Panc1 (cell line): ENCODE results near the gene MYADML2. TPM values are rescaled to one million over a fixed set of nuclear protein-coding genes. Genes with fewer than 3 reads are reported as not detected.

Source experiments
- ATAC-seq: fragments of 200-7000 bp; cut with Tn5 transposase; 2 replicates; pipeline ENCODE4 v1.9.1; 2020; ENCODE audit warnings: mild to moderate bottlenecking, moderate library complexity
- BruUV-seq: library from RNA; stranded (reverse); fragments of 400-500 nt; replicated peaks from 2 replicates; lab custom pipeline; 2021; lab: Mats Ljungman, UMichigan
- CTCF ChIA-PET: fragments of 300-600 bp; sonication (Branson Sonifier 250); formaldehyde crosslinking; loops from one replicate; lab custom pipeline; 2022; ENCODE audit warnings: antibody characterized with exemption; lab: Charles Lee
- POLR2A ChIA-PET: fragments of 300-600 bp; sonication (Branson Sonifier 250); formaldehyde crosslinking; loops from one replicate; lab custom pipeline; 2022; ENCODE audit warnings: antibody characterized with exemption; lab: Charles Lee
- DNase-seq: peaks from one replicate; pipeline ENCODE4 v3.0.0-alpha.2; 2010; ENCODE audit warnings: low read depth, low spot score
- H3K27ac ChIP-seq: 2 replicates; pipeline ENCODE4 v1.5.1; 2011; ENCODE audit warnings: mild to moderate bottlenecking, low read length, inconsistent platforms
- H3K27me3 ChIP-seq: fragments of 200-500 bp; sonication (Bioruptor generic); 2 replicates; pipeline ENCODE4 v1.6.0; 2014; ENCODE audit warnings: low read length, inconsistent platforms; ENCODE audit not compliant: control insufficient read depth, insufficient read depth
- H3K36me3 ChIP-seq: fragments of 200-500 bp; sonication (Bioruptor generic); 2 replicates; pipeline ENCODE4 v1.5.1; 2014; ENCODE audit warnings: inconsistent platforms, mild to moderate bottlenecking, low read length, moderate library complexity; ENCODE audit not compliant: control insufficient read depth, insufficient read depth
- H3K4me1 ChIP-seq: 2 replicates; pipeline ENCODE4 v1.5.1; 2011; ENCODE audit warnings: inconsistent platforms, mild to moderate bottlenecking, low read length, moderate library complexity; ENCODE audit not compliant: control insufficient read depth, insufficient read depth
- H3K4me3 ChIP-seq, 2 experiments: 2 replicates each; pipeline ENCODE4 v1.5.1; 2011 to 2012; ENCODE audit warnings: low read depth in 2 of 2, low read length in 2 of 2, mild to moderate bottlenecking in 2 of 2, inconsistent platforms in 1 of 2, moderate library complexity in 1 of 2
- H3K9me3 ChIP-seq: fragments of 200-500 bp; sonication (Bioruptor generic); 2 replicates; pipeline ENCODE4 v1.5.1; 2014; ENCODE audit warnings: low read depth, mild to moderate bottlenecking, inconsistent platforms, low read length, moderate library complexity; ENCODE audit not compliant: control insufficient read depth, insufficient read depth
- CTCF ChIP-seq: fragments of 450-650 bp; IDR thresholded peaks from 2 replicates; pipeline ENCODE4 v1.5.1; 2017; ENCODE audit warnings: mild to moderate bottlenecking
- POLR2AphosphoS5 ChIP-seq: IDR thresholded peaks from 2 replicates; pipeline ENCODE4 v1.6.1; 2012; ENCODE audit warnings: mild to moderate bottlenecking, low read depth, low read length, moderate library complexity
- SIN3A ChIP-seq: IDR thresholded peaks from 2 replicates; pipeline ENCODE4 v1.6.1; 2012; ENCODE audit warnings: low read depth, mild to moderate bottlenecking, low read length, moderate library complexity, borderline replicate concordance; ENCODE audit not compliant: insufficient read depth
- TCF7L2 ChIP-seq: IDR thresholded peaks from 2 replicates; pipeline ENCODE4 v1.6.1; 2011; ENCODE audit warnings: mild to moderate bottlenecking, low read depth, low read length, inconsistent platforms
- in situ Hi-C: cut with HindIII; loops from 2 replicates; pipeline ENCODE4 v1.10.0; 2016; ENCODE audit warnings: low sequenced_read_pairs, low pct_unique_long_range_greater_than_20kb
- intact Hi-C: fragments of 100-400 bp; cut with micrococcal nuclease; formaldehyde crosslinking; loops from one replicate; pipeline ENCODE4 v1.10.0; 2022; ENCODE audit not compliant: unreplicated experiment
- total RNA-seq: library from RNA; stranded (reverse); gene quantifications from one replicate; pipeline ENCODE4 v1.2.1, GENCODE V29; 2021; ENCODE audit not compliant: unreplicated experiment
- TF ChIP-seq, protein P1 (sequence below), 2 experiments: IDR thresholded peaks; 2 replicates each; pipeline ENCODE4 v1.6.1; 2011 to 2012; ENCODE audit warnings: low read depth in 2 of 2, control low read depth in 1 of 2, low read length in 1 of 2, mild to moderate bottlenecking in 1 of 2, moderate library complexity in 1 of 2; ENCODE audit not compliant: insufficient read depth in 1 of 2

Gene MYADML2
- total RNA-seq, 1 experiment from 2014 or later = not detected

- H3K4me3 ChIP-seq = peak overlapping the region; percentile 85 to 95
- H3K9me3 ChIP-seq = no peaks in the 10 kb centered on the region
- CTCF ChIA-PET = no interaction called here
- intact Hi-C loops = no loop called here
- no peaks in the 10 kb centered on the region for H3K27me3 ChIP-seq
- POLR2A ChIA-PET = no interaction called here
- DNase-seq (no peak), ATAC-seq (peak; percentile 14)
- no peak overlapping the region for H3K27ac ChIP-seq
- no TSS peak for BruUV-seq
- no peak for TF ChIP-seq CTCF
- no peak for TF ChIP-seq POLR2AphosphoS5
- TF ChIP-seq, protein P1, sequence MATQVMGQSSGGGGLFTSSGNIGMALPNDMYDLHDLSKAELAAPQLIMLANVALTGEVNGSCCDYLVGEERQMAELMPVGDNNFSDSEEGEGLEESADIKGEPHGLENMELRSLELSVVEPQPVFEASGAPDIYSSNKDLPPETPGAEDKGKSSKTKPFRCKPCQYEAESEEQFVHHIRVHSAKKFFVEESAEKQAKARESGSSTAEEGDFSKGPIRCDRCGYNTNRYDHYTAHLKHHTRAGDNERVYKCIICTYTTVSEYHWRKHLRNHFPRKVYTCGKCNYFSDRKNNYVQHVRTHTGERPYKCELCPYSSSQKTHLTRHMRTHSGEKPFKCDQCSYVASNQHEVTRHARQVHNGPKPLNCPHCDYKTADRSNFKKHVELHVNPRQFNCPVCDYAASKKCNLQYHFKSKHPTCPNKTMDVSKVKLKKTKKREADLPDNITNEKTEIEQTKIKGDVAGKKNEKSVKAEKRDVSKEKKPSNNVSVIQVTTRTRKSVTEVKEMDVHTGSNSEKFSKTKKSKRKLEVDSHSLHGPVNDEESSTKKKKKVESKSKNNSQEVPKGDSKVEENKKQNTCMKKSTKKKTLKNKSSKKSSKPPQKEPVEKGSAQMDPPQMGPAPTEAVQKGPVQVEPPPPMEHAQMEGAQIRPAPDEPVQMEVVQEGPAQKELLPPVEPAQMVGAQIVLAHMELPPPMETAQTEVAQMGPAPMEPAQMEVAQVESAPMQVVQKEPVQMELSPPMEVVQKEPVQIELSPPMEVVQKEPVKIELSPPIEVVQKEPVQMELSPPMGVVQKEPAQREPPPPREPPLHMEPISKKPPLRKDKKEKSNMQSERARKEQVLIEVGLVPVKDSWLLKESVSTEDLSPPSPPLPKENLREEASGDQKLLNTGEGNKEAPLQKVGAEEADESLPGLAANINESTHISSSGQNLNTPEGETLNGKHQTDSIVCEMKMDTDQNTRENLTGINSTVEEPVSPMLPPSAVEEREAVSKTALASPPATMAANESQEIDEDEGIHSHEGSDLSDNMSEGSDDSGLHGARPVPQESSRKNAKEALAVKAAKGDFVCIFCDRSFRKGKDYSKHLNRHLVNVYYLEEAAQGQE (IDR thresholded peaks at IDR 0.05; ENCODE audit: insufficient read depth in 1 of 2, low read depth in 2 of 2, low read length in 1 of 2) = no peak
- TF ChIP-seq TCF7L2 = no peak
- TF ChIP-seq SIN3A = no peak
- H3K4me1 ChIP-seq = peaks cover 9% of the 10 kb centered on the region
- in situ Hi-C loops = no loop called here
- H3K36me3 ChIP-seq = peaks cover 33% of the 10 kb centered on the region
Observed at GRCh38 chr17:81891303-81891552, 55.8 kb downstream of the MYADML2 start.

GRCh38 chr17:81890447-81891302 lies 56.4 kb downstream of the MYADML2 start:
- TF ChIP-seq, protein P1 (IDR thresholded peaks at IDR 0.05; ENCODE audit: insufficient read depth in 1 of 2, low read depth in 2 of 2, low read length in 1 of 2) = peak in 1 of 2 experiments; percentile 21; a peak in 1 of 4 replicates
- no peak for TF ChIP-seq SIN3A
- ATAC-seq (no peak; the same call in 1 of the 2 replicates), DNase-seq (no peak)
- intact Hi-C loops (no loop called here), in situ Hi-C loops (no loop called here)
- ChIA-PET CTCF (no interaction called here), POLR2A (no interaction called here)
- Histone ChIP-seq H3K27me3 (no peaks in the 10 kb centered on the region), H3K4me3 (peak overlapping the region; percentile 85 to 95), H3K9me3 (no peaks in the 10 kb centered on the region), H3K27ac (peak overlapping the region; percentile 90), H3K4me1 (peaks cover 9% of the 10 kb centered on the region), H3K36me3 (peaks cover 33% of the 10 kb centered on the region)
- BruUV-seq = no TSS peak

Other genes starting within 250 kb of the MYADML2 start
- 157 TPM for gene MRPL12, start 243.9 kb downstream of the MYADML2 start, total RNA-seq
- gene SLC25A10, start 234.9 kb downstream of the MYADML2 start, total RNA-seq = 81.2 TPM
- 1.6 TPM for gene GCGR, start 143.1 kb downstream of the MYADML2 start, total RNA-seq
- gene MCRIP1, start 113.9 kb downstream of the MYADML2 start, total RNA-seq = 115 TPM
- gene PPP1R27, start 112.2 kb downstream of the MYADML2 start, total RNA-seq = not detected
- gene P4HB, start 86.7 kb downstream of the MYADML2 start, total RNA-seq = 759 TPM
- 420 TPM for gene ARHGDIA, start 75.9 kb downstream of the MYADML2 start, total RNA-seq
- 253 TPM for gene ALYREF, start 55.6 kb downstream of the MYADML2 start, total RNA-seq
- gene ANAPC11, start 55.5 kb downstream of the MYADML2 start, total RNA-seq = 218 TPM
- 3.9 TPM for gene NPB, start 45.0 kb downstream of the MYADML2 start, total RNA-seq
- 91.2 TPM for gene PCYT2, start 35.8 kb downstream of the MYADML2 start, total RNA-seq
- gene SIRT7, start 29.1 kb downstream of the MYADML2 start, total RNA-seq = 82.5 TPM
- 57.0 TPM for gene MAFG, start 19.5 kb downstream of the MYADML2 start, total RNA-seq
- 212 TPM for gene PYCR1, start 9.9 kb downstream of the MYADML2 start, total RNA-seq
- gene NOTUM, start 14.0 kb upstream of the MYADML2 start, total RNA-seq = 2.0 TPM
- 64.7 TPM for gene ASPSCR1, start 30.4 kb upstream of the MYADML2 start, total RNA-seq
- 187 TPM for gene CENPX, start 75.6 kb upstream of the MYADML2 start, total RNA-seq
- gene LRRC45, start 76.1 kb upstream of the MYADML2 start, total RNA-seq = 29.9 TPM
- 39.4 TPM for gene RAC3, start 84.4 kb upstream of the MYADML2 start, total RNA-seq
- 128 TPM for gene DCXR, start 90.5 kb upstream of the MYADML2 start, total RNA-seq
- 43.4 TPM for gene RFNG, start 104.6 kb upstream of the MYADML2 start, total RNA-seq
- 175 TPM for gene GPS1, start 104.7 kb upstream of the MYADML2 start, total RNA-seq
- gene DUS1L, start 118.6 kb upstream of the MYADML2 start, total RNA-seq = 115 TPM
- 956 TPM for gene FASN, start 151.0 kb upstream of the MYADML2 start, total RNA-seq